ENCODE data around the gene PRL.

Gene PRL

DNA sequence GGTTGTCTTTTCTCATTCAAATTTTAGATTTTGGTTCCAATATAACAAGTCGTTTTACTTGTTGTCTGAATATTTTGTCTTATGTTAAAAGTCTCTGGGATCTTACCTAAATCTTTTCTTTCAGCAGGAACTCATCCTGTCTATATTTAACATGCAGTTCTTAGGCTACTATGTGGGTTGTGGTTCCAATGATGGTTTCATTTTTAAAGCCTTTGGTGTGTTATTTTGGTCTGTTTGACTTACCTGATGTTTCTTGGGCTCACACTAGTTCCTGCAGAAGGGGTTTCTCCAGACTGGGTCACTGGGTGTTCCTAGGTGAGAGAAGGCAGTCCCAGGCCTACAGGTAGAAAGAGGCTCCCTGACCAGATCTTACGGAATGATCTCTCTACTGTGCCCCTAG is 17.4 kb downstream of the PRL start:
- DNase-seq, result no peak
- H2BK5ac ChIP-seq (ENCODE audit: low read depth, low read length, poor library complexity), result no peak overlapping the region

DNA sequence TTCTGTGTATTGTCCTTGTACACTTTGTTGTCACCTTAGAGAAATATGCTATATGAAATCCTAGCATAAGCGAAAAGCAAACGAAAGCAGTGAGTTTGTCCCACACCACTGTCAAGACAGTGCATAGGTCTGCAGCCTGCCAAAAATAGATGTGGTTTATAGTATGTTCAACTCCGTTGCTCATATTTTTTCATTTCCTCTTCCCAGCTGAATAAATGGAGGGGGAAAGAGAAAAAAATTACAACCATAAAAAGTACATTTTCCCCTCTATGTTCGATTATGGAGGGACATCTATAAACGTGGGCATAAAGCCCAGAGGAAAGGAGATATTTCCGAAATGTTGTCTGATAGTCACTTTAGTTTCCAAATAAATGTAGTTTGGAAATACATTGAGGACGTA is 25.8 kb downstream of the PRL start:
- Histone ChIP-seq H2AFZ (ENCODE audit: insufficient read depth, low read length, poor library complexity) (no peak overlapping the region), H3K23ac (ENCODE audit: low read length) (no peak overlapping the region), H4K91ac (ENCODE audit: low read depth, low read length) (no peak overlapping the region), H4K8ac (ENCODE audit: low read depth, low read length) (no peak overlapping the region), H3K14ac (ENCODE audit: low read length) (no peak overlapping the region), H3K27me3 (ENCODE audit: insufficient read depth, low read length) (no peaks in the 10 kb centered on the region), H2BK12ac (ENCODE audit: low read length) (no peak overlapping the region), H2BK120ac (ENCODE audit: insufficient read depth, low read length, poor library complexity) (no peak overlapping the region), H3K9ac (ENCODE audit: low read length) (no peak overlapping the region), H3K4me1 (ENCODE audit: control insufficient read depth in 1 of 2, insufficient read depth in 2 of 2, low read length in 2 of 2) (no peaks in the 10 kb centered on the region), H3K79me2 (ENCODE audit: control insufficient read depth, insufficient read depth, low read length, poor library complexity) (no peaks in the 10 kb centered on the region), H3K9me3 (ENCODE audit: insufficient read depth, low read depth, low read length) (no peaks in the 10 kb centered on the region), H3K36me3 (ENCODE audit: control insufficient read depth in 1 of 2, insufficient read depth in 2 of 2, low read length in 2 of 2) (no peaks in the 10 kb centered on the region), H3K79me1 (ENCODE audit: low read length) (no peaks in the 10 kb centered on the region), H4K12ac (ENCODE audit: low read depth, low read length) (no peak overlapping the region), H2AK5ac (ENCODE audit: low read length) (no peak overlapping the region), H3K27ac (ENCODE audit: low read depth, low read length) (no peak overlapping the region), H3K4me2 (ENCODE audit: low read length) (no peak overlapping the region), H3K18ac (ENCODE audit: low read length) (no peak overlapping the region), H3K4ac (ENCODE audit: low read depth, low read length) (no peak overlapping the region), H2BK5ac (ENCODE audit: low read depth, low read length, poor library complexity) (no peak overlapping the region), H3K4me3 (ENCODE audit: low read depth, low read length) (no peak overlapping the region)
- no CpG with 5 or more reads among the region's 7 CpGs for WGBS (ENCODE audit: extremely low coverage, insufficient coverage, insufficient read length)
- DNase-seq, result no peak

More for the DNA sequence above, 17.4 kb downstream of the PRL start:
- peak overlapping the region; percentile 18 for H4K12ac ChIP-seq (ENCODE audit: low read depth, low read length)
- H2AFZ ChIP-seq (ENCODE audit: insufficient read depth, low read length, poor library complexity), result no peak overlapping the region
- no peak overlapping the region for H4K91ac ChIP-seq (ENCODE audit: low read depth, low read length)
- no peak overlapping the region for H3K18ac ChIP-seq (ENCODE audit: low read length)
- H3K79me1 ChIP-seq (ENCODE audit: low read length), result no peaks in the 10 kb centered on the region
- H3K4me2 ChIP-seq (ENCODE audit: low read length), result no peak overlapping the region
- no peak overlapping the region for H3K4ac ChIP-seq (ENCODE audit: low read depth, low read length)
- no peaks in the 10 kb centered on the region for H3K9me3 ChIP-seq (ENCODE audit: insufficient read depth, low read depth, low read length)
- no peak overlapping the region for H3K9ac ChIP-seq (ENCODE audit: low read length)
- H3K4me3 ChIP-seq (ENCODE audit: low read depth, low read length), result no peak overlapping the region
- H2AK5ac ChIP-seq (ENCODE audit: low read length), result no peak overlapping the region
- H2BK120ac ChIP-seq (ENCODE audit: insufficient read depth, low read length, poor library complexity), result no peak overlapping the region
- H2BK12ac ChIP-seq (ENCODE audit: low read length), result no peak overlapping the region
- H3K79me2 ChIP-seq (ENCODE audit: control insufficient read depth, insufficient read depth, low read length, poor library complexity), result no peaks in the 10 kb centered on the region
- no peak overlapping the region for H4K8ac ChIP-seq (ENCODE audit: low read depth, low read length)
- H3K4me1 ChIP-seq (ENCODE audit: control insufficient read depth in 1 of 2, insufficient read depth in 2 of 2, low read length in 2 of 2), result no peaks in the 10 kb centered on the region
- no CpG with 5 or more reads among the region's 2 CpGs for WGBS (ENCODE audit: extremely low coverage, insufficient coverage, insufficient read length)
- H3K27me3 ChIP-seq (ENCODE audit: insufficient read depth, low read length), result no peaks in the 10 kb centered on the region
- no peak overlapping the region for H3K14ac ChIP-seq (ENCODE audit: low read length)
- no peak overlapping the region for H3K23ac ChIP-seq (ENCODE audit: low read length)
- no peak overlapping the region for H3K27ac ChIP-seq (ENCODE audit: low read depth, low read length)
- no peaks in the 10 kb centered on the region for H3K36me3 ChIP-seq (ENCODE audit: control insufficient read depth in 1 of 2, insufficient read depth in 2 of 2, low read length in 2 of 2)

DNA sequence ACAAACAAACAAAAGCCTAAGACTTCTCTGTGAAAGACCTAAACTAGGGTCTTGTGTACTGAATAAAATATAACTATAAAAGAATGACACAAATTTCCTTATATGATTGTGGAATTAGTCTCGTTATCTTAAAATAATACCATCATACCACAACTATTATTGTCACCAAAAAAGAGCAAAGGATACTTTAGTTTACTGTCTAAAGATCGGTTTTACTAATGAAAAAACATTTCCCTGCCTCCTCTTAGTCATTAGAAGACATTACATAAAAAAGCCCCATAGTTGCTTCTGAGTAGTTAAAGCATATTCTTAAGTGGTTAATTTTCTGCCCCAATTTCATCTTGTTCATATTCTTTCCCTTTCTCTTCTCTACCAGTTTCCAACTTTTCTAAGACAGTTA is 33.1 kb downstream of the PRL start:
- Histone ChIP-seq H4K8ac (ENCODE audit: low read depth, low read length) (no peak overlapping the region), H4K12ac (ENCODE audit: low read depth, low read length) (no peak overlapping the region), H3K27me3 (ENCODE audit: insufficient read depth, low read length) (no peaks in the 10 kb centered on the region), H3K9me3 (ENCODE audit: insufficient read depth, low read depth, low read length) (no peaks in the 10 kb centered on the region), H2AFZ (ENCODE audit: insufficient read depth, low read length, poor library complexity) (no peak overlapping the region), H3K27ac (ENCODE audit: low read depth, low read length) (no peak overlapping the region), H2AK5ac (ENCODE audit: low read length) (no peak overlapping the region), H3K14ac (ENCODE audit: low read length) (no peak overlapping the region), H2BK5ac (ENCODE audit: low read depth, low read length, poor library complexity) (no peak overlapping the region), H3K23ac (ENCODE audit: low read length) (no peak overlapping the region), H3K9ac (ENCODE audit: low read length) (no peak overlapping the region), H3K4me3 (ENCODE audit: low read depth, low read length) (no peak overlapping the region), H3K36me3 (ENCODE audit: control insufficient read depth in 1 of 2, insufficient read depth in 2 of 2, low read length in 2 of 2) (no peaks in the 10 kb centered on the region), H3K4me2 (ENCODE audit: low read length) (no peak overlapping the region), H4K91ac (ENCODE audit: low read depth, low read length) (no peak overlapping the region), H3K79me1 (ENCODE audit: low read length) (no peaks in the 10 kb centered on the region), H3K18ac (ENCODE audit: low read length) (no peak overlapping the region), H3K4ac (ENCODE audit: low read depth, low read length) (no peak overlapping the region), H3K4me1 (ENCODE audit: control insufficient read depth in 1 of 2, insufficient read depth in 2 of 2, low read length in 2 of 2) (no peaks in the 10 kb centered on the region), H2BK120ac (ENCODE audit: insufficient read depth, low read length, poor library complexity) (no peak overlapping the region), H2BK12ac (ENCODE audit: low read length) (no peak overlapping the region), H3K79me2 (ENCODE audit: control insufficient read depth, insufficient read depth, low read length, poor library complexity) (no peaks in the 10 kb centered on the region)
- no CpG with 5 or more reads among the region's 2 CpGs for WGBS (ENCODE audit: extremely low coverage, insufficient coverage, insufficient read length)
- no peak for DNase-seq

DNA sequence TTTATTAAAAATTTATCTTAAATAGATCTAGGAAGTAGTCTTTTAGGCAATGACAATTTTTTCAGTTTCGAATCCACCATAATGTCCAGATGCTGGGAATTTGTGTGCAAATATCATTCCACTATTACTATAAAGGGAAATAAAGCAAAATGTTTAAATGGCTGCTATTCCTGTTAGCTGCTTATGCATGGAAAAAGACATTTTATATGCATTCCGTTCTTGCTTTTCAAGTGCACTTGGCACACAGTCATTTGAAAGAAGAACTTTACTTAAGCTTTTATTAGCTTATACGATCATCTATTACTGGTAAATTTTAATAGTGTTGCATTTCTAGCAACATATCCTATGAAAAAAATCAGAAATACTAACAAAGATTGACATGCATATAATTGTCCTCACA is 42.0 kb downstream of the PRL start:
- H3K79me2 ChIP-seq (ENCODE audit: control insufficient read depth, insufficient read depth, low read length, poor library complexity), result no peaks in the 10 kb centered on the region
- peaks cover 0 to 2% of the 10 kb centered on the region in 2 experiments for H3K36me3 ChIP-seq (ENCODE audit: control insufficient read depth in 1 of 2, insufficient read depth in 2 of 2, low read length in 2 of 2)
- H3K9me3 ChIP-seq (ENCODE audit: insufficient read depth, low read depth, low read length), result no peaks in the 10 kb centered on the region
- no peak overlapping the region for H3K4ac ChIP-seq (ENCODE audit: low read depth, low read length)
- no peaks in the 10 kb centered on the region for H3K4me1 ChIP-seq (ENCODE audit: control insufficient read depth in 1 of 2, insufficient read depth in 2 of 2, low read length in 2 of 2)
- H4K91ac ChIP-seq (ENCODE audit: low read depth, low read length), result no peak overlapping the region
- no peak overlapping the region for H2BK12ac ChIP-seq (ENCODE audit: low read length)
- no peak overlapping the region for H4K8ac ChIP-seq (ENCODE audit: low read depth, low read length)
- no peak overlapping the region for H3K23ac ChIP-seq (ENCODE audit: low read length)
- H3K18ac ChIP-seq (ENCODE audit: low read length), result no peak overlapping the region
- no peak overlapping the region for H2AK5ac ChIP-seq (ENCODE audit: low read length)
- no peak overlapping the region for H3K9ac ChIP-seq (ENCODE audit: low read length)
- H3K27me3 ChIP-seq (ENCODE audit: insufficient read depth, low read length), result no peaks in the 10 kb centered on the region
- no peak overlapping the region for H3K4me2 ChIP-seq (ENCODE audit: low read length)
- H3K4me3 ChIP-seq (ENCODE audit: low read depth, low read length), result no peak overlapping the region
- H2BK5ac ChIP-seq (ENCODE audit: low read depth, low read length, poor library complexity), result no peak overlapping the region
- H2BK120ac ChIP-seq (ENCODE audit: insufficient read depth, low read length, poor library complexity), result no peak overlapping the region
- DNase-seq, result no peak
- H4K12ac ChIP-seq (ENCODE audit: low read depth, low read length), result no peak overlapping the region
- no peaks in the 10 kb centered on the region for H3K79me1 ChIP-seq (ENCODE audit: low read length)
- H3K27ac ChIP-seq (ENCODE audit: low read depth, low read length), result no peak overlapping the region
- no peak overlapping the region for H2AFZ ChIP-seq (ENCODE audit: insufficient read depth, low read length, poor library complexity)
- WGBS (ENCODE audit: extremely low coverage, insufficient coverage, insufficient read length), result no CpG with 5 or more reads among the region's 3 CpGs
- H3K14ac ChIP-seq (ENCODE audit: low read length), result no peak overlapping the region
